Fibroblast of lung (primary cell): ENCODE data around the gene GPR55. TPM values are rescaled to one million over a fixed set of nuclear protein-coding genes. Genes with fewer than 3 reads are reported as not detected.

Source experiments
- DNase-seq, 2 donors: peaks; one replicate each; pipeline versions ENCODE4 v3.0.0 to v3.0.0-alpha.2; 2010; ENCODE audit warnings: low read depth in 2 of 2
- H2AFZ ChIP-seq: 2 replicates; pipeline ENCODE4 v1.5.1; 2012; ENCODE audit warnings: low read length, control low read depth, inconsistent platforms
- H3K27ac ChIP-seq: 2 replicates; pipeline ENCODE4 v1.5.1; 2011; ENCODE audit warnings: low read length, control low read depth; ENCODE audit not compliant: insufficient read depth
- H3K27me3 ChIP-seq: 2 replicates; pipeline ENCODE4 v1.5.1; 2011; ENCODE audit warnings: mild to moderate bottlenecking, low read length; ENCODE audit not compliant: control insufficient read depth, insufficient read depth
- H3K36me3 ChIP-seq: 2 replicates; pipeline ENCODE4 v1.5.1; 2011; ENCODE audit warnings: low read length; ENCODE audit not compliant: control insufficient read depth, insufficient read depth
- H3K4me1 ChIP-seq: 2 replicates; pipeline ENCODE4 v1.5.1; 2011; ENCODE audit warnings: low read length; ENCODE audit not compliant: control insufficient read depth, insufficient read depth; ENCODE audit errors: extremely low read depth
- H3K4me2 ChIP-seq: 2 replicates; pipeline ENCODE4 v1.5.1; 2011; ENCODE audit warnings: low read length, control low read depth; ENCODE audit not compliant: insufficient read depth; ENCODE audit errors: extremely low read depth
- H3K4me3 ChIP-seq, 4 experiments: fragments of 200-600 bp in 1 of 4; sonication (generic) in 1 of 4; replicated peaks in 1 of 4; 2 replicates each; pipeline ENCODE4 v1.5.1; 2011 to 2016; ENCODE audit warnings: low read length in 4 of 4, low read depth in 3 of 4, mild to moderate bottlenecking in 3 of 4, control low read depth in 2 of 4, inconsistent platforms in 1 of 4, mixed read lengths in 1 of 4; ENCODE audit not compliant: insufficient read depth in 1 of 4; ENCODE audit errors: control extremely low read depth in 1 of 4
- H3K79me2 ChIP-seq: 2 replicates; pipeline ENCODE4 v1.5.1; 2012; ENCODE audit warnings: mild to moderate bottlenecking, low read length, inconsistent platforms; ENCODE audit not compliant: control insufficient read depth, insufficient read depth
- H3K9ac ChIP-seq: 2 replicates; pipeline ENCODE4 v1.5.1; 2011; ENCODE audit warnings: mild to moderate bottlenecking, low read length, control low read depth; ENCODE audit not compliant: insufficient read depth
- H3K9me3 ChIP-seq: 2 replicates; pipeline ENCODE4 v1.5.1; 2012; ENCODE audit warnings: low read depth, low read length; ENCODE audit not compliant: control insufficient read depth, insufficient read depth
- H4K20me1 ChIP-seq: 2 replicates; pipeline ENCODE4 v1.5.1; 2011; ENCODE audit warnings: low read length; ENCODE audit not compliant: control insufficient read depth, insufficient read depth; ENCODE audit errors: extremely low read depth
- CTCF ChIP-seq, 2 donors: IDR thresholded peaks in 1 of 2; conservative IDR thresholded peaks in 1 of 2; 1 replicate in 1 of 2; 2 replicates in 1 of 2; pipeline ENCODE4 v1.5.1; 2011 to 2012; ENCODE audit warnings: low read length in 2 of 2, control low read depth in 1 of 2, inconsistent platforms in 1 of 2, low read depth in 1 of 2, mild to moderate bottlenecking in 1 of 2
- EZH2 ChIP-seq: IDR thresholded peaks from 2 replicates; pipeline ENCODE4 v1.5.1; 2012; ENCODE audit warnings: low read length, control low read depth, mild to moderate bottlenecking; ENCODE audit errors: missing control alignments
- polyA plus RNA-seq, 2 donors: library from polyadenylated mRNA; depleted of rRNA in 1 of 2; stranded (reverse) in 1 of 2; unstranded in 1 of 2; fragments of >200 nt; gene quantifications; 2 replicates each; pipeline ENCODE4 v1.2.1, GENCODE V29; 2011 to 2012; ENCODE audit warnings: missing spikeins in 1 of 2
- total RNA-seq: library from RNA; depleted of rRNA; stranded (reverse); fragments of >200 nt; gene quantifications from 2 replicates; pipeline ENCODE4 v1.2.1, GENCODE V29; 2014

GPR55 gene
- total and polyA plus RNA-seq, 2 donors (not counting 1 experiment from before 2014, with no cell fraction given): not detected

GRCh38 chr2:230877759-230878598 lies 47.1 kb downstream of the GPR55 start:
- H3K79me2 ChIP-seq: no peaks in the 10 kb centered on the region
- H4K20me1 ChIP-seq: no peaks in the 10 kb centered on the region
- H2AFZ ChIP-seq: no peak overlapping the region
- H3K9ac ChIP-seq: no peak overlapping the region
- no peak for DNase-seq
- no peaks in the 10 kb centered on the region for H3K9me3 ChIP-seq
- no peak overlapping the region for H3K27ac ChIP-seq
- H3K4me2 ChIP-seq: no peak overlapping the region
- TF ChIP-seq CTCF (conservative IDR thresholded peaks at IDR 0.05 in 1 of 2, IDR thresholded peaks at IDR 0.05 in 1 of 2; ENCODE audit: low read depth in 1 of 2, low read length in 2 of 2) (no peak), EZH2 (no peak)
- H3K36me3 ChIP-seq: peaks cover 7% of the 10 kb centered on the region
- H3K4me1 ChIP-seq: no peaks in the 10 kb centered on the region
- no peaks in the 10 kb centered on the region for H3K27me3 ChIP-seq
- H3K4me3 ChIP-seq: no peak overlapping the region

GRCh38 chr2:230877116-230877758 lies 47.8 kb downstream of the GPR55 start:
- DNase-seq: no peak
- TF ChIP-seq CTCF (conservative IDR thresholded peaks at IDR 0.05 in 1 of 2, IDR thresholded peaks at IDR 0.05 in 1 of 2; ENCODE audit: low read depth in 1 of 2, low read length in 2 of 2) (no peak), EZH2 (no peak)
- H3K4me1 ChIP-seq: no peaks in the 10 kb centered on the region
- H3K79me2 ChIP-seq: no peaks in the 10 kb centered on the region
- no peak overlapping the region for H3K4me3 ChIP-seq
- no peak overlapping the region for H3K9ac ChIP-seq
- H3K27me3 ChIP-seq: no peaks in the 10 kb centered on the region
- no peak overlapping the region for H2AFZ ChIP-seq
- H3K9me3 ChIP-seq: no peaks in the 10 kb centered on the region
- H3K36me3 ChIP-seq: peaks cover 7% of the 10 kb centered on the region
- H3K27ac ChIP-seq: no peak overlapping the region
- H3K4me2 ChIP-seq: no peak overlapping the region
- no peaks in the 10 kb centered on the region for H4K20me1 ChIP-seq
